GM12878 (cell line): Measurements from ENCODE around the gene MAD1L1. TPM values are rescaled to one million over a fixed set of nuclear protein-coding genes. Genes with fewer than 3 reads are reported as not detected.

Source experiments
- ATAC-seq: fragments of 200-7000 bp; cut with Tn5 transposase; 3 replicates; pipeline ENCODE4 v1.9.1; 2020; ENCODE audit warnings: mild to moderate bottlenecking, moderate library complexity
- BruUV-seq: library from RNA; stranded (reverse); fragments of 400-500 nt; replicated peaks from 2 replicates; lab custom pipeline; 2021; lab: Mats Ljungman, UMichigan
- CTCF ChIA-PET: fragments of 300-600 bp; sonication (Branson Sonifier 250); formaldehyde crosslinking; extraction: SDS; loops from one replicate; lab custom pipeline; 2021; ENCODE audit warnings: inconsistent platforms; lab: Yijun Ruan, JAX
- POLR2A ChIA-PET: fragments of 350-600 bp; formaldehyde crosslinking; extraction: SDS; loops from one replicate; lab custom pipeline; 2021; ENCODE audit warnings: inconsistent platforms; lab: Charles Lee
- RAD21 ChIA-PET: fragments of 300-600 bp; sonication (Branson Sonifier 250); formaldehyde crosslinking; loops from one replicate; lab custom pipeline; 2023; ENCODE audit warnings: antibody characterized with exemption; ENCODE audit not compliant: unreplicated experiment; lab: Charles Lee
- SMC1A ChIA-PET: fragments of 300-600 bp; sonication (Branson Sonifier 250); formaldehyde crosslinking; loops from one replicate; lab custom pipeline; 2023; ENCODE audit not compliant: unreplicated experiment, uncharacterized antibody; lab: Charles Lee
- DNase-seq: peaks from one replicate; pipeline ENCODE4 v3.0.0-alpha.2; 2011; ENCODE audit warnings: low read depth, low spot score
- FAIRE-seq: peaks from 3 replicates; lab custom pipeline; 2011; peaks lifted over from hg19 to GRCh38; lab: Jason Lieb, UNC
- H2AFZ ChIP-seq: 2 replicates; pipeline ENCODE4 v1.6.0; 2011; ENCODE audit warnings: low read depth, low read length, control low read depth; ENCODE audit not compliant: control insufficient read depth
- H3K27ac ChIP-seq: 2 replicates; pipeline ENCODE4 v1.5.1; 2011; ENCODE audit warnings: control low read depth; ENCODE audit not compliant: control insufficient read depth, insufficient read depth
- H3K27me3 ChIP-seq, 2 experiments: replicated peaks in 1 of 2; 2 replicates each; pipeline versions ENCODE4 v1.6.0 to v1.6.1; 2011; ENCODE audit warnings: low read length in 1 of 2; ENCODE audit not compliant: control insufficient read depth in 2 of 2, insufficient read depth in 2 of 2
- H3K36me3 ChIP-seq, 2 experiments: 2 replicates each; pipeline ENCODE4 v1.5.1; 2011; ENCODE audit warnings: low read length in 1 of 2; ENCODE audit not compliant: control insufficient read depth in 2 of 2, insufficient read depth in 2 of 2
- H3K4me1 ChIP-seq: 2 replicates; pipeline ENCODE4 v1.6.1; 2011; ENCODE audit warnings: mild to moderate bottlenecking, low read length, moderate library complexity, mixed read lengths; ENCODE audit not compliant: control insufficient read depth, insufficient read depth
- H3K4me2 ChIP-seq: 2 replicates; pipeline ENCODE4 v1.6.0; 2011; ENCODE audit warnings: control low read depth; ENCODE audit not compliant: control insufficient read depth, insufficient read depth
- H3K4me3 ChIP-seq: fragments of 200-600 bp; sonication (generic); 2 replicates; pipeline ENCODE4 v1.5.1; 2016
- H3K79me2 ChIP-seq: 2 replicates; pipeline ENCODE4 v1.6.0; 2011; ENCODE audit warnings: low read length; ENCODE audit not compliant: control insufficient read depth, insufficient read depth
- H3K9ac ChIP-seq: 2 replicates; pipeline ENCODE4 v1.8.0; 2011; ENCODE audit warnings: low read length, control low read depth, mixed read lengths; ENCODE audit not compliant: control insufficient read depth, insufficient read depth
- H3K9me3 ChIP-seq: replicated peaks from 3 replicates; pipeline ENCODE4 v1.5.1; 2011; ENCODE audit warnings: mild to moderate bottlenecking, low read length; ENCODE audit not compliant: control insufficient read depth, insufficient read depth
- H4K20me1 ChIP-seq: 2 replicates; pipeline ENCODE4 v1.6.0; 2011; ENCODE audit not compliant: control insufficient read depth, insufficient read depth
- ASH2L ChIP-seq: fragments of 300-600, 200-600 bp; sonication (generic); IDR thresholded peaks from 2 replicates; pipeline ENCODE4 v1.6.1; 2017; ENCODE audit warnings: low read depth, mild to moderate bottlenecking, borderline replicate concordance
- DPF2 ChIP-seq: fragments of 450-650 bp; IDR thresholded peaks from 2 replicates; pipeline ENCODE4 v1.6.1; 2017; ENCODE audit warnings: mild to moderate bottlenecking
- HDAC6 ChIP-seq: fragments of 200-600 bp; sonication (generic); IDR thresholded peaks from one replicate; pipeline ENCODE4 v1.8.0; 2017; ENCODE audit warnings: antibody characterized with exemption; ENCODE audit not compliant: unreplicated experiment
- JUND ChIP-seq: IDR thresholded peaks from 2 replicates; pipeline ENCODE4 v1.6.1; 2012; ENCODE audit warnings: low read depth, mild to moderate bottlenecking, low read length, improper control_type of control experiment, moderate library complexity
- SREBF1 ChIP-seq: IDR thresholded peaks from 2 replicates; pipeline ENCODE4 v1.6.1; 2012; ENCODE audit warnings: mild to moderate bottlenecking, low read length
- STAT3 ChIP-seq: IDR thresholded peaks from 2 replicates; pipeline ENCODE4 v1.6.1; 2011; ENCODE audit warnings: low read depth, low read length, improper control_type of control experiment
- ZZZ3 ChIP-seq: IDR thresholded peaks from 2 replicates; pipeline ENCODE4 v1.6.1; 2011; ENCODE audit warnings: low read depth; ENCODE audit not compliant: control insufficient read depth, insufficient read length
- WGBS: methylation state at CpG from one replicate; pipeline ENCODE4 v1.1.6; 2016; ENCODE audit warnings: low lambda C conversion rate; ENCODE audit not compliant: insufficient replicate concordance, insufficient coverage; ENCODE audit errors: missing lambda C conversion rate; 5-methylcytosine and 5-hydroxymethylcytosine counted together
- in situ Hi-C: fragments of 300-500 bp; cut with MboI; formaldehyde crosslinking; loops from 9 replicates; pipeline ENCODE4 v1.14.3; 2018; ENCODE audit warnings: mixed read lengths
- intact Hi-C: fragments of 100-400 bp; cut with micrococcal nuclease; formaldehyde crosslinking; loops from one replicate; pipeline ENCODE4 v1.14.2; 2022; ENCODE audit not compliant: unreplicated experiment
- polyA plus RNA-seq, 11 experiments: library from polyadenylated mRNA; depleted of rRNA in 4 of 11; unstranded in 6 of 11; stranded (reverse) in 5 of 11; fragments of >200 nt; fragmentation: Nextera tagmentation in 4 of 11; fragmentation: Illumina TruSeq in 1 of 11; extraction: Ambion mirVana in 4 of 11; extraction: Trizol in 1 of 11; gene quantifications; 1 replicate in 1 of 11; 2 replicates in 10 of 11; pipeline versions ENCODE4 v1.2.1 to v1.2.3, GENCODE V29; 2011 to 2016; ENCODE audit warnings: inconsistent platforms in 2 of 11, missing spikeins in 2 of 11, low read depth in 1 of 11
- total RNA-seq, 4 experiments: library from RNA; depleted of rRNA in 3 of 4; stranded (reverse); fragments of >200 nt in 3 of 4; fragmentation: Illumina TruSeq in 1 of 4; extraction: Trizol in 1 of 4; gene quantifications; 2 replicates each; pipeline versions ENCODE4 v1.2.1 to v1.2.3, GENCODE V29; 2013 to 2021
- TF ChIP-seq, protein P1 (sequence below): fragments of 450-650 bp; IDR thresholded peaks from 2 replicates; pipeline ENCODE4 v1.6.1; 2017; ENCODE audit warnings: borderline replicate concordance

MAD1L1 gene
- total and polyA plus RNA-seq, 10 of the 15 experiments (the other 5 are each of a cell fraction or from before 2014, with no cell fraction given) = 2.2 to 76.8 (median 38.3) TPM

DNA sequence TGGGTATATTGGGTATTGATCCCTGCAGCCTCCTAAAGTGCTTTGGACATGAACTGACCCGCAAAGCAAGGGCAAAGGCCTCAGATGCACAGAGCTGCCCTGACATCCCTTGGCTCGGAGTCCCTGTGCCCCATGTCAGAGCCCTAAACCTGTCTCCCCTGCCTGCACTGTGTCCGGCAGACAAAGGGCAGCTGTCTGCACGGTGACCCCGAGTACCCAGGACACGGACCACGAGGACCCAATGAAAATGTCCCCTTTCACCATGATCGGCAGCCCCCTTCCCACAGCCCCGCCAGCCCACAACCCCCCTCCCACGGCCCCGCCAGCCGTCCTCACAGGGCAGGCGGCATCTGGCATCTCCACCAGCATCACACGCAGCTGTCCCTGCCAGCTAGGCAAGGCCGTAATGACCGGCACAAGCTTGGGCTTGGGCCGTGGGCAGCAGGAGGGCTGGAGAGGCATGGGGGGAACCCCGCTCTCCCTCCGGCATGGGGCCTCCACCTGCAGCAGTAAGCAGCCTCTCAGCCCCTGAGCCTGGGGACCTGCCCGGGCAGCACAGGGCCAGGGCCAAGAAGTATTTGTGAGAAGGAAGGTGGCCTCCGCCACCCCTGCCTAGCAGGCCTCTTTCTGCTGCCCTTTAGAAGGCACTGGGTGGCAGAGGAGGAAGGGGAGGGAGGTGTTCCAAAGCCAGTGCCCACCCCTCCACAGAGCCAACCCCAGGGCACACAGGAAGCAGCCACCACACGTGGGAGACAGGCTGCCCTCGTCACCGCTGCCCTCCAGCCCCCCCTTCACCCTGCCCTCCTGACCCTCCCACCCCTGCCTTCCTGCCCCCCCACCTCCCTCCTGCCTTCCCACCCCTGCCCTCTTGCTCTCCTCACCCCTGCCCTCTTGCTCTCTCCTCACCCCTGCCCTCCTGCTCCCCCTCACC is 19.4 kb upstream of the MAD1L1 start (continued):
- TF ChIP-seq ZZZ3 = no peak
- no peak for TF ChIP-seq SREBF1
- no peak for TF ChIP-seq HDAC6

DNA sequence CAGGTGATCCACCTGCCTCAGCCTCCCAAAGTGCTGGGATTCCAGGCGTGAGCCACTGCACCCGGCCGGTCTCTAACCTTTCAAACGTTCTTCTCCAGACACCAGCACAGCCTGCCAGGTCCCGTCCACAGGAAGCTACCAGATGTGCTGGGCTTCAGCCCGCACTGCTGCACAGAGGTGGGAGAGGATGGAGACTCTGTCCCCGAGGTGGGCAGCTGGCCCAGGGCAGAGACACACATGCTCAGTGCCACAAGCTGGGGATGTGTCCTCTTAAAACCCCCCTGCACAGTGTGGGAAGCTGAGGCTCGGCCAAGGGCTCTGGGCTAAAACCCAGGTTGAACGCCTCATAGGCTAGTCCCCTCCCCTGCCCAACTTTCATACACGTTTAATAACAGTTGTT is 18.6 kb upstream of the MAD1L1 start:
- H4K20me1 ChIP-seq = no peaks in the 10 kb centered on the region
- no peak overlapping the region for H3K27ac ChIP-seq
- DNase-seq = no peak
- H3K79me2 ChIP-seq = no peaks in the 10 kb centered on the region; the same call in 1 of the 2 replicates
- peaks cover 37% of the 10 kb centered on the region for H3K4me1 ChIP-seq
- no peak overlapping the region for H3K4me2 ChIP-seq
- RAD21 ChIA-PET = interaction anchor here (1.2 kb wide), 1 partner anchor 9 kb away, joined by 3 read pairs; the partner anchor contains the start of genes MRM2 and NUDT1
- H3K9ac ChIP-seq = no peak overlapping the region
- no peaks in the 10 kb centered on the region for H3K27me3 ChIP-seq
- POLR2A ChIA-PET = interaction anchor here (0.5 kb wide), 1 partner anchor 28 kb away, joined by 5 read pairs; no protein-coding TSS in a partner anchor
- in situ Hi-C loops = no loop called here
- FAIRE-seq = no peak
- WGBS = 89% methylated on average over 10 of the region's 10 CpGs
- CTCF ChIA-PET = interaction anchor here (0.6 to 0.7 kb wide), 2 partner anchors 8 to 95 kb away, joined by 3 read pairs; no protein-coding TSS in a partner anchor
- intact Hi-C loops = no loop called here
- SMC1A ChIA-PET = no interaction called here
- no peak for TF ChIP-seq JUND
- TF ChIP-seq, protein P1, sequence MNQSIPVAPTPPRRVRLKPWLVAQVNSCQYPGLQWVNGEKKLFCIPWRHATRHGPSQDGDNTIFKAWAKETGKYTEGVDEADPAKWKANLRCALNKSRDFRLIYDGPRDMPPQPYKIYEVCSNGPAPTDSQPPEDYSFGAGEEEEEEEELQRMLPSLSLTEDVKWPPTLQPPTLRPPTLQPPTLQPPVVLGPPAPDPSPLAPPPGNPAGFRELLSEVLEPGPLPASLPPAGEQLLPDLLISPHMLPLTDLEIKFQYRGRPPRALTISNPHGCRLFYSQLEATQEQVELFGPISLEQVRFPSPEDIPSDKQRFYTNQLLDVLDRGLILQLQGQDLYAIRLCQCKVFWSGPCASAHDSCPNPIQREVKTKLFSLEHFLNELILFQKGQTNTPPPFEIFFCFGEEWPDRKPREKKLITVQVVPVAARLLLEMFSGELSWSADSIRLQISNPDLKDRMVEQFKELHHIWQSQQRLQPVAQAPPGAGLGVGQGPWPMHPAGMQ = no peak
- TF ChIP-seq DPF2 = no peak
- TF ChIP-seq STAT3 = no peak
- no peak for TF ChIP-seq ZZZ3
- TF ChIP-seq ASH2L = no peak
- no peak overlapping the region for H3K4me3 ChIP-seq
- no TSS peak for BruUV-seq
- peaks cover 8 to 29% of the 10 kb centered on the region in 2 experiments; a peak in 3 of 4 replicates for H3K36me3 ChIP-seq
- ATAC-seq = no peak
- no peaks in the 10 kb centered on the region; the same call in 2 of the 3 replicates for H3K9me3 ChIP-seq
- H2AFZ ChIP-seq = no peak overlapping the region
